HG02884 (cell line): Measurements from ENCODE around the gene TDRD9.
"Not testable (repeated sequence)": the region's sequence is repeated elsewhere in the genome, so short reads cannot be mapped to it uniquely, and the experiment has no call there.

Experiments used
- ATAC-seq: cut with Tn5 transposase; IDR thresholded peaks from one replicate; pipeline ENCODE4 v1.9.1; 2021; ENCODE audit warnings: mild to moderate bottlenecking, moderate library complexity; ENCODE audit not compliant: unreplicated experiment

TDRD9 gene

DNA sequence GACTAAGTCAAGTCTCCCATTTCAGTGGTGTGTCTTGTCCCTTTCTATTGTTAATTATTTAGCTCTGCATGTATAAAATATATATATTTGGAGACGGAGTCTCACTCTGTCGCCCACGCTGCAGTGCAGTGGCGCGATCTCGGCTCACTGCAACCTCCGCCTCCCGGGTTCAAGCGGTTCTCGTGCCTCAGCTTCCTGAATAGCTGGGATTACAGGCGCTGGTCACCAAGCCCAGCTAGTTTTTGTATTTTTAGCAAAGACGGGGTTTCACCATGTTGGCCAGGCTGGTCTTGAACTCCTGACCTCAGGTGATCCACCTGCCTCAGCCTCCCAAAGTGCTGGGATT, 6.4 kb upstream of the TDRD9 start:
- ATAC-seq = not testable (repeated sequence)

DNA sequence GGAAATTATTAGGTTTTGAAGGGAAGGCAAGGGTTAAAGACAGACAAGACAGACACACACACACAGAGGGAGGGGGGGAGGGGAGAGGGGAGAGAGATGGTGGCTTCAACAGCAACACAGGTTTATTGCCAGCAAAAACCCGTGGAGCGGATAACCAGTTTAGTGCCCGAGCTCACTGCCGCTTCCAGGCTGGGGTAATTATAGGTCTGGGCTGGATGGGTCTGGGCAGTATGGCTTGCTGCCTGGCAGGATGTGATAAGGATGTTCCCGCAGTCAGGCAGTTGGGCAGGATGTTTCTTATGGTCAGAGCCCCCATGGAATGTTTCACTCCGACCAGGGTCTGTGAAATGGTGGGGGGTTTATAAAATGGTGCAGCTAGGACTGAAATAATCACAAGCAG, 4.4 kb upstream of the TDRD9 start:
- no peak for ATAC-seq

DNA sequence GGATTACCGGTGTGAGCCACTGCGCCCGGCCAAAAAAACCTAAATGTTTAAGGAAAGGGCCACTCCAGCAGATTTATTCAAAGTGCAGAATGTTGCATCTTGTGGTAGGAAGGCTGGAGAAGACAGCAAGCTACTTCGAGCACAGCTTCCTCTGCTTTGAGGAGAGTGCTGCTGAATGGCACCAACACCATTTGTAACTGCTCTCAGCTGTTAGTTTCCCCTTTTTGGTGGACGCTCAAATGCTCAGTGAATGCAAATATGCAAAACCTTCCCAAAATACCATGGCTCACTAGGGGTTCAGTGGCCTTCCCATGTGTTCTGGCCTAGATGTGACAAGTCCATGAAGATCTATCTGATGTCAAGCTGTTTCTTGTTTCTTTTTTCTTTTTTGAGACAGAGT, 2.9 kb upstream of the TDRD9 start:
- no peak for ATAC-seq

DNA sequence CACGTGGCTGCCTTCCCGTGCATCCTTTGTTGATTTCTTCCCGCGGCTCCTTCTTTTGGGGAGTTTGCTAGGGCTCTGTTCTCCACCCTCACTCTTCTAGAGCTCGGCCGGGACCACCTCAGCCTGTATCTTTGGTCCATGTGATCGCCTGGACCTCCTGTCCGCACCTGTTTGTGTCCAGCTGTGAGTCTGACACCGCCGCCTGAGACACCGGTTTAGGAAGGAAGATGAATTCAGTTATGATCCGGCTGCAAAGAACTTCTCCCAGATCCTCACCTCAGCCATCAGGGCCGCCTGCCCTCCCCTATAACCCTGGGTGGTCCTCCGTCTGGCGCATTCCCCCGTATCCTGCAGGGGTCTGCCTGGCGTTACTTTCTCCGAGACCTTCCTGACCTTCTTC, 690 bp upstream of the TDRD9 start:
- no peak for ATAC-seq

DNA sequence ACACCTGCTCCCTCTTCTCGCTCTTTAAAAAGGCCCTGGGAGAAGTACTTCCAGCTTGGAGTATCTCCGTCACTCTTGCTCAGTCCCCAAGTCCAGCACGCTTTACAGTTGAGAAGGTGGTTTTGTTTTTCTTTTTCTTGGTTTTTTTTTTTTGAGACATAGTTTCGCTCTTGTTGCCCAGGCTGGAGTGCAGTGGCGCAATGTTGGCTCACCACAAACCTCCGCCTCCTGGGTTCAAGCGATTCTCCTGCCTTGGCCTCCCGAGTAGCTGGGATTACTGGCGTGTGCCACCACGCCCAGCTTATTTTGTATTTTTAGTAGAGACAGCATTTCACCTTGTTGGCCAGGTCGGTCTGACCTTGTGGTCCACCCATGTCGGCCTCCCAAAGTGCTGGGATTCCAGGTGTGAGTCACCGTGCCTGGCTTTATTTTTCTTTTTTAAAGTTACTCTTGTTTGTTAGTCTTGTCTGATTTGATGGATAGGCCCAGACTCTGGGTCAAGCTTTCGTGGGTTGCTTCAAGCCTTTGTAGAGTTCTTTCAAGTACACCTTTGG, 1.9 kb downstream of the TDRD9 start:
- ATAC-seq = no peak

DNA sequence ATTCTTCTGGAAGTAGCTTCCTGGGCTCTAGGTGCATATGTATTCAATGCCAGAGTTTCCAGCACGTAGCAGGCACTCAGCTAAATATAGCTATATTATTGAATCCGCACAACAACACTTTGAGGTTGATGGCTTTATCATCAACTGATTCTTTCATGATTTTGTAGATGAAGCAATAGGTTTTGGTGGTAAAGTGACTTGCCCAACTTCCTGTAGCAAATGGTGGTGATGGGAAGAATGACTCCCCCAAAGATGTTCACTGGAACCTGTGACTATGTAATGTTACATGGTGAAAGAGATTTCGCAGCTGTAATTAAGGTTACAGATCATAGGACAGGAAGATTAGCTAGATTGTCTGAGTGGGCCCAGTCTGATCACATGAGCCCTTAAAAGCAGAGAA, 3.2 kb downstream of the TDRD9 start:
- no peak for ATAC-seq

DNA sequence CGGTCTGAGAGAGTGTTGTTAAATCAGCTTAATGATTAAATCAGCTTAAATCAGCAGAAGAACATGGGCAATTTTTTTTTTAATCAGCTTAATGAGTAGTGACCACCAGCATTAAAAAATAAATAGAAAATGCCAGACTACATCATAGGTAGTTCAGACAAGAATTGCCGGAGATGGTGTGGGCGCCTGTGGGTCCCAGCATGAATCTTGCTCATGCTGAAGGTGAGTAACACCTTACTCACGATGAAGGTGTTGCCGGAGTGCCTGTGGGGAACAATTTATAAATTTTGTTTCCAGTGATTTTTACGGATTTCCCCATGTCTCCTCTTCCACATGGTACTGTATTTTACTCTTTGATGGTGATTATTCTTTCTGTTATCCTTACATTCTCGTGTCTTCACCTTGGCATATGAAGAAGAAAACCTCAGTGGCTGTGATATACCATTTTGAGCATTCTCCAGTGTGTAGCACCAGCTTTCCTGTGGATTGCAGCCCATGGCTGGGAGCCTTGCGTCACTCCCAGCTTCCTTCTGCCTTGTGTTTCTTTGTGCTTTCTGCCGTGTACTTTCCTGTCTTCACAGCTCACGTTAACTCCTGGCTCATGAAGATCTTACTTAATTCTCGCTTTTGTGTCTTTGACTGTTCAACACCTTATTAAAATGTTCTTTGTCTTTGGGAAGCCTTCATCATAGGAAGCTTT, 4.7 kb downstream of the TDRD9 start:
- no peak for ATAC-seq

DNA sequence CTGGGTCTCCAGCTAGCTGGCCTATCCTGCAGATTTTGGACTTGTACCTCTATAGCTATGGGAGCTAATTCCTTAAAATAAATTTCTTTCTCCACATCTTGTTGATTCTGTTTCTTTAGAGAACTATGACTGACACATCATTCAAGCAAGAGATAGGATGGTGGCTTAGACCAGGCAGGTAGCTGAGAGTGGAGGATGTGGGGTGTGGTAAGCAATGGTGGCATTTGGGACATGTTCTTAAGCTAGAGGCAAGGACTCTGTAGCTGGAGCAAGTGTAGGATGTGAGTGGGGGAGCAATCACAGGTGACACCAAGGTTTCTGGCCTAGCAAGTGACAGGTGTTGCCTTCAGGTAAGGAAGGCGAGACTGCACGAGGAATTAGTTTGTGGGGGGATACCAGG, 6.8 kb downstream of the TDRD9 start:
- ATAC-seq = no peak

DNA sequence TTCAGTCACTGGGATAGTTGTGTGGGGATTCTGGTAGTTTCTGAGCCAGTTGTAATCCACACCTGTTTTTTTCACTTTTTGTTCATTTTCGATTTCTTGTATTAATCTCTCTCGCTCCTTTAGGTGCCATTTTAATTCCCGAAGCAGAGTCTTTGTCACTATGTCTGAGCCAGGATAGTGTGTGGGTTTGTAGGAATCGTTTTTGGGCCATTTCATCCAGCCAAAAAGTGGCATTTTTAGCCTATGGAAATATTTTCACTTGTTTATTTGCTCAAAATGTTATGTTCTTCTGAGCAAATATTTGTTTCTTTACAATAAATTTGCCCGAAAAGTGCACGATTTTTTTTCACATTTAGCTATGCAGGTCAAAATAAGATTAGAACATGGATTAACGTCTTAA, 13.2 kb downstream of the TDRD9 start:
- ATAC-seq = no peak

DNA sequence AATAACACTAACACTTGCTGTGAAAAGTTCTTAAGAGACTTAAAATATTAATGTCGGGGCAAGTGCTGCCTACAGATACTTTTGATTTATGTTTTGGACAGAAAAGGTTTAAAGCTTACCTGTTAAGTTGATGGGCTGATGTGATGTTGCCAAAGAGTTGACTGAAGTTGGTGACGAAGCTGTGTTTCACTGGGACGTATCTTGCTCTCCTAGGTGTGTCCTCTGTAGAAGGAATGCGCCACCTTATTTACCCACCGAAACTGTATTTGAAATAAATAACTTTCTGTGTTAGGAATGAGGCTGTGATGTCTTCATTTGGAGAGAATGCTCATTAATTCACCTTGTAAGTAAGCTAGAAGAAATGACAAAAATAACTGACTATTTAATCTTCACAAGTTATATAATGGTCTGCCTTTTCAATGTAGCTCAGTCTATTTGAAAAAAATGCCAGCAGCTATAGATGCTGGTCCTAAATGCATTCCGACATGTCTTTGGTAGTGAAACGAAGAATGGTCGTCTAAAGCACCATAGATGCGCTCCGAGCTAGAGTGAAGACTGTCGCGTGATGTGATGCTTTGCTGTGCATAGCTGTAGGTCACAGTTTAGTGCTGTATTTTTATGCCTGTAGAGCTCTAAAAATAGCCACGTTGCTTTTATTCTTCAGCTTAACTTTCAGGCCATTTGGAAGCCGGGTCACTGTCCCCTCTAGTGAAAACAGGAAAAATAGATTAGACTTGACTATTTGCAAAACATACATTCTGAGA, 13.9 kb downstream of the TDRD9 start, which contains the start of gene RD3L:
Gene RD3L, minus strand, starts transcription at position 557 of the 764 bp plus-strand sequence. CDS start 834 bp downstream, outside the sequence.
- no peak for ATAC-seq

DNA sequence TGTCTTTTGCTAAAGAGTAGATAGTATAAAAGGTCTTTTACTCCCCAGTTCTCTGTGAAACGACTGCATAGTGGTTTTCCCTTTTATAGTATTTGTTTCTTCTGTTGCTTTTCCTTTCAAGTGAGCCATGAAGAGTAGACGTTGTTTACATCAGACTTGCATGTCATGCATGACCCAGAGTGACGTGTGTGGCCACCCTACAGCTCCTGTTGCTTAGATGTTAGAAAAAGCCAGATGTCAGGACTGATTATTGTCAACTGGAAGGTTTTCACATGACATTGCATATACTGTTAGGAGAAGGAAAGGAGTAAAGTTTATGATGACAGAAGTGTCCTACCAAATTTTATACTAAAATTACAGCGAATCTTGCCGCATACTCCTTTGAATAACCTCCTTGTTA, 15.4 kb downstream of the TDRD9 start:
- no peak for ATAC-seq

DNA sequence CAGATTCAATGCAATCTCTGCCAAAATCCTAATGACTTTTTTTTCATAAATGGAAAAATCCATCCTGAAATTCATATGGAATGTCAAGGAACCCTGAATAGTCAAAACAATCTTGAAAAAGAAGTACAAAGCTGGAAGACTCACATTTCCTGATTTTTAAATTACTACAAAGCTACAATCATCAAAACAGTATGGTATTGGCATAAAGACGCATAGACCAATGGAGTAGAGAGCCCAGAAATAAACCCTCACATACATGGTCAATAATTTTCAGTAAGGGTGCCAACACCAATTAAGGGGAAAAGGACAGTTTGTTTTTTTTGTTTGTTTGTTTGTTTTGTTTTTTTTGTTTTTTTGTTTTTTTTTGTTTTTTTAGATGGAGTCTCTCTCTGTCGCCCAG, 18.7 kb downstream of the TDRD9 start:
- ATAC-seq = no peak

DNA sequence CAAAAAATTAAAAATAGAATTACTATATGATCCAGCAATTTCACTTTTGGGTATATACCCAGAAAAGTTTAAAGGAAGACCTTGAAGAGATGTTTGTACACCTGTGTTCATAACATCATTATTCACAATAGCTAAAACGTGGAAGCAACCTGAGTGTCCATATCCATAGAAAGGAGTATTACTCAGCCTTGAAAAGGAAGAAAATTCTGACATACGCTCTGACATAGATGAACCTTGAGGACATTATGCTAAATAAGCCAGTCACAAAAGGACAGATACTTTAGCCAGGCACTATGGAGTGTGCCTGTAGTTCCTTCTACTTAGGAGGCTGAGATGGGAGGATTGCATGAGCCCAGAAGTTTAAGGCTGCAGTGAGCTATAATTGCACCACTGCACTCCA, 20.2 kb downstream of the TDRD9 start:
- ATAC-seq = no peak

DNA sequence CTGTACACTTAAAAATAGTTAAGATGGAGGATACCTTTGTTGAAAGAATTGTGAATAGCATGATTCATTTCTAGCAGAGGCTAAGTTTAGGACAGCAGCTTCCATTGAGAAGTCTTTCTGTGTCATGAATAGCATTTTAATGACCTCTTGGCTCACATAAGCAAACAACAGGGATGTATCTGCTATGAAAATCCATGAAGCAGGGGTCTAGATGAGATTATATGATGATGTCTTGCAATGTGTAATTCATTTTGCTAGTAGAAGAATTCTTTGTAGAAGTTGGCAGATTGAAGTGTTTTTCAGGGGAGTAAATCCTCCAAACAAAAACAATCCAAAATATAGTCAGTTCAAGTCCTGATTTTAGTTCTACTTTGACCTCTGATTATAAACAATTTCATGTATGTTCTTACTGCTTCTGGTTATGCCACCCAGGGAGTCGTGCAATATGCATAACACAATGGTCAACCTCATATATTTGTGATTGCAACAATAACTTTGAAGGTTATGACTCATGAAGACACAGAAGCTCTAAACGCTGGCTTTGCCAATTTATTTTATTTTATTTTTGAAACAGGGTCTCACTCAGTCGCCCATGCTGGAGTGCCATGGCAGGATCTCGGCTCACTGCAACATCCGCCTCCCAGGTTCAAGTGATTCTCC, 21.0 kb downstream of the TDRD9 start:
- no peak for ATAC-seq

DNA sequence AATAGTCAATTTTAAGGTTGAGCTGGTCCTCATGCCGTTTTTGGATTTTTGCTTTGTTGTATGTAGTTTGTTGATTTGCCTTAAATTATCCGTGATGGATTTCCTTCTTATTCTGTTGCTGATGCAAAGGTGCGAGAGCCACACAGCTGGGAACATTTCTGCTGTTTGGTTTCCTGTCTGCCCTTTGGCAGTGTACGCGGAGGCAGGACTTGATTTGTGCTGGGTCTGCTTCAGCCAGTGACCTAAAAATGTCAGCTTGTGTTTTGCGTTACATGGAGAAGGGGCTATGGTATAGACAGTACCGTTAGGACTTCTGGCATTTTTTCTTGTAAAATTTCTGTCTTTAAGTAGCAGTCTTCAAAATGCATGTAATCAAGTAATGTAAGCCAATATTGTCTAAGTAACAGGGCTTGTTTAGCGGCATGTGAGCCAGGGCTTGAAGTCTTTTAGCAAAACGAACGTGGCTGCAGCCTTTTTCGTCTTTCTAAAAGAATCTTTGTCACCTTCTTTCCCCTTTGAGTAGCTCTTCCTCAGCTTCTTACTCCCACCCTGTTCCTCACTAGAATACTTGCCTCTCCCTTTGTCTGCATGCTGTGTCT, 32.3 kb downstream of the TDRD9 start:
- no peak for ATAC-seq

DNA sequence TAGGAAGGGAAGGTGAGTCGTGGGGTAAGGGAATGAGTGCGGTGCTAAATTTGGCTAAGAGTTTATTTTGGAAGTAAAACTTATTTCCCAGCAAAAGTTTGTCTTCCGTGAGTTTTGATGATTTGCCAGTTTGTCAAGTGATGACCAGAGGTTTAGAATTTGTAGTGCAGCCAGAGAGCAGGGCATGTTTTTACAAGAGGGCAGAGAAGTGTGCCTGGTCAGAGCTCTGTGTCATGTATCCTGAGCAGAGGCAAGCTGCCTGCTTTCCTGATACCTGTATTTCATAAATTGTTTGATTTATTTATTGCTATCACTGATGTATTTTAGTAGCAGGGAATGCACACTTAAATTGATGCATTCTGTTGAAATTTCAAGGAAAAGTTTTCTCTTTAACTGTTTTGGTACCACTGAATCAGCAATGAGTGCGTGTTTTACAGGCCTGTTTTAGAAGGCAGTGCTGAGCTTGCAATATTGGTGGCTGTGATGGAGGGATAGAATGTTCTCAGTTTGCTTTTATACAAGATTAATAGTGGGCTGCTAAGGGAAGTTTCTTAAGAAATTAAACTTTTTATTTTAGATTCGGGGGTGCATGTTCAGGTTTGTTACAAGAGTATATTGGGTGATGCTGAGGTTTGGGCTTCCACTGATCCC, 33.8 kb downstream of the TDRD9 start:
- no peak for ATAC-seq

DNA sequence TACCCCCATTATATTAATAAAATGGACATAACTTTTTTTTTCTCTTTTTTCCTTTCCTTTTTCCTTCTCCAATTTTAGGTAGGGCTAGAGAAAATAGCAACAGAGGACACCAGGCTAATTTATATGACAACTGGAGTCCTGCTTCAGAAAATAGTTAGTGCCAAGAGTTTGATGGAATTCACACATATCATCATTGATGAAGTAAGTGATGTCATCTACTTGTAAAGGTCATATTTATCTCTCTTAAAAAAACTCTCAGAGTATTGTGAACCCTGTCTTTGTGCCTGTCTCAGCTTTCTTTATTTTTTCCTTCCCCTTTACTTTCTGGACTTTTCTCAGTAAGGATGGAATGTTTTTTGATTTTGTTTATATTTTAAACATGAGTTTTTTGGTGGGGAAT, 38.4 kb downstream of the TDRD9 start:
- ATAC-seq = no peak

DNA sequence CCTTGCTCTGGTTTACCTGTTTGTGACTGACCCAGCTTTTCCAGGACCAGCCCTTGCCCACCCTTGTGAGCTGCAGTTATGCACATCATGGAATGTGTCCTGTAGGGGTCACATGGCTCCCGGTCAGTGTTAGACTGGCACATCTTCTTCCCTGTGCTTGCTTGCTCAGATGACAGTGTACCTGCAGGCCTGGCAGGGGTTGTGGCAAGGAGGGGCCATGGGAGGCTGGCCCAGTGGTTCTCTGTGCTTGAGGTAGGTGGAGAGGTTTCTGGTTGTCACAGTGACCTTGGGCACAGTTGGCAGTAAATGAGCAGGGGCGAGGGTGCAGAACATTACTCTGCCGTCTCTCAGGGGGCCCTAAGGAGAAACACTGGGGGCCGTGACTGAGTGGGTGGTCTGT, 41.7 kb downstream of the TDRD9 start:
- no peak for ATAC-seq

DNA sequence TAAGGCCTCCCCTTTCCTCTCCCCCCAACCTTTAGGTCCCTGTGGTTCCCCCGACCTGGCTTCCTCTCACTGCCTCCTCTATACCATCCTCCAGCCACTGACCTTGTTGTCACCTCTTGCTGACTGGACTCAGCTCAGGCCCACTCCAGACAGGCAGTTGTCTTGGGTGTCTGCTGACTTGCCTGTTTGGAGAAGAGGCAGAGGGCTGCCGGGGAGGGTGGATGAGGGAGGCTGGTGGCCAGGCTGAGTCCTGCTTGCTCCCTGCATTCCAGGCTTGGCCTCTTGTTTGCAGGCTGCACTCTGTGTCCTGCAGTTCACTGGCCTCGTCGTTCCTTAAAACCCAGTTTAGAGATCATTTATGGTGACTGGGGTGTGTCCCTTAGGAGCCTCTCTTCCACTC, 45.1 kb downstream of the TDRD9 start:
- no peak for ATAC-seq

DNA sequence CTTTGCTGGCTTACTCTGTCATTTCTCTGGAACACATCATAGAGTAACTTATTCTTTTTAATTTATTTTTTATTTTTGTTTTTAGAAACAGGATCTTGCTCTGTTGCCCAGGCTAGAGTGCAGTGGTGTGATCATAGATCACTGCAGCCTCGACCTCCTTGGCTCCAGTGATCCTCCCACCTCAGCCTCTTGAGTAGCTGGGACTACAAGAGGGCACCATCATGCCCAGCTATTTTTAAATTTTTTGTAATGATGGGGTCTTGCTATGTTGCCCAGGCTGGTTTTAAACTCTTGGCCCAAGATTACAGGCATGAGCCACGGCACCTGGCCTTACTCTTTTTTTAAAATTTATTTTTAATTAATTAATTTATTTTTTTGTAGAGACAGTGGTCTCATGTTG, 46.3 kb downstream of the TDRD9 start:
- ATAC-seq = no peak
